Subcutaneous adipose tissue (tissue), 4 donors: ENCODE measurements around the gene IGHMBP2. TPM values are rescaled to one million over a fixed set of nuclear protein-coding genes. Genes with fewer than 3 reads are reported as not detected.

Experiments
- total RNA-seq, 4 donors: library from RNA; depleted of rRNA; stranded (reverse); fragments of >200 nt; gene quantifications; one replicate each; pipeline ENCODE4 v1.1.0, GENCODE V29; 2016
- TF ChIP-seq, protein P1 (sequence below): fragments of 450-650 bp; IDR thresholded peaks from one replicate; pipeline ENCODE4 v1.5.1; 2016; ENCODE audit warnings: low read depth, mild to moderate bottlenecking, control low read depth, antibody characterized with exemption, moderate library complexity

Gene IGHMBP2
- total RNA-seq, 4 donors from 2014 or later: 7.0 to 21.9 (median 11.4) TPM

DNA sequence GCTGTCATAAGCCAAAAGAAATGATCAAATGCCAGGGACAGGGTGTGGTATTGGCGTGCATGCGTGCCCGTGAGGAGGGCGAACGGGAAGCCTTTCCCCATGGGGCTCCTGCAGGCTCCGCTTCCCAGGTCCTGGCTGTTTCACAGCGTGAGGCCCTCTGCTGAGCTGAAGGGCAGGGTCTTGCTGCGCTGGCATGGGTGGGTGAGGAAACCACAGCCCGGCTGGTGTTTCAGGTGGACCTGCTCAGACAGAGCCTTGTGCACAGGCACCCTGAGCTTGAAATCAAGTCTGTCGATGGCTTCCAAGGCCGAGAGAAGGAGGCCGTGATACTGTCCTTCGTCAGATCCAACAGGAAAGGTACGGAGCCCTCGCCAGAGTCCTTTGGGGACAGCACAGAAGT lies 31.4 kb downstream of the IGHMBP2 start:
- TF ChIP-seq, protein P1, sequence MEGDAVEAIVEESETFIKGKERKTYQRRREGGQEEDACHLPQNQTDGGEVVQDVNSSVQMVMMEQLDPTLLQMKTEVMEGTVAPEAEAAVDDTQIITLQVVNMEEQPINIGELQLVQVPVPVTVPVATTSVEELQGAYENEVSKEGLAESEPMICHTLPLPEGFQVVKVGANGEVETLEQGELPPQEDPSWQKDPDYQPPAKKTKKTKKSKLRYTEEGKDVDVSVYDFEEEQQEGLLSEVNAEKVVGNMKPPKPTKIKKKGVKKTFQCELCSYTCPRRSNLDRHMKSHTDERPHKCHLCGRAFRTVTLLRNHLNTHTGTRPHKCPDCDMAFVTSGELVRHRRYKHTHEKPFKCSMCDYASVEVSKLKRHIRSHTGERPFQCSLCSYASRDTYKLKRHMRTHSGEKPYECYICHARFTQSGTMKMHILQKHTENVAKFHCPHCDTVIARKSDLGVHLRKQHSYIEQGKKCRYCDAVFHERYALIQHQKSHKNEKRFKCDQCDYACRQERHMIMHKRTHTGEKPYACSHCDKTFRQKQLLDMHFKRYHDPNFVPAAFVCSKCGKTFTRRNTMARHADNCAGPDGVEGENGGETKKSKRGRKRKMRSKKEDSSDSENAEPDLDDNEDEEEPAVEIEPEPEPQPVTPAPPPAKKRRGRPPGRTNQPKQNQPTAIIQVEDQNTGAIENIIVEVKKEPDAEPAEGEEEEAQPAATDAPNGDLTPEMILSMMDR: no peak

DNA sequence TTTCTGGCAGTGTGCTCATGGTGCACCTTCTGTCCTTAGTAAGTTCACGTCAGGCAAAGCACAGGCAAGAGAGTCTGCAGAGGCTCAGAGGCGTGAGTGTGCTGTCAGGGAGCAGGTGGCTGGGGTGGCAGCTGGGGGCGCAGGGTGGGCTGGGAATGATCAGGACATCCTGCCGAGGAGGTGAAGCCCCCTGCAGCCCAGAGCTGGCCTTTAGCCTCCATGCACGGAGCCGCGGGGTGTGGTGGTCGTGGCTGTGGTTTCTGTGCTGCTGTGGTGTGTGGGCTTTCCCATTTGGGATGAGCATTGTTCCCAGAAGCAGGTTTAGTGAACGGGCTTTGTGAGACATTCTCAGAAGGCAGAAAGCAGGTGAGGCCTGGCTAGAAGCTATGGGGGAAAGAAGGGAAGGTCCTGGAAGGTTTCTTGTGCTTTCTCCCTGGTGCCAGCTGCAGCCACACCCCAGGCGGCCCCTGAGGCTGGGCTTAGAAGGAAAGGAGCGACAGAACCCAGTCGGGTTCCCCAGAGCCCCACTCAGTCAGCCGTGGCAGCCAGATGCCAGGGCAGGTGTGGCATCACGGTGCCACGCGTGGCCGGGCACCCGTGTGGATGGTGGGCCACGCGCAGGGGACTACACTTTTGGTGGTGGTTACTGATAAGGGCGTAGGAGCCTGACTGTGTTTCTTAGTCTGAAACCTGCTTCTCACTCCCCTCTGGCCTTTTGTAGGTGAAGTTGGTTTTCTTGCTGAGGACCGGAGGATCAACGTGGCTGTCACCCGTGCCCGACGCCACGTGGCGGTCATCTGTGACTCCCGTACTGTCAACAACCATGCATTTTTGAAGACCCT lies 32.0 kb downstream of the IGHMBP2 start:
- TF ChIP-seq, protein P1: no peak

DNA sequence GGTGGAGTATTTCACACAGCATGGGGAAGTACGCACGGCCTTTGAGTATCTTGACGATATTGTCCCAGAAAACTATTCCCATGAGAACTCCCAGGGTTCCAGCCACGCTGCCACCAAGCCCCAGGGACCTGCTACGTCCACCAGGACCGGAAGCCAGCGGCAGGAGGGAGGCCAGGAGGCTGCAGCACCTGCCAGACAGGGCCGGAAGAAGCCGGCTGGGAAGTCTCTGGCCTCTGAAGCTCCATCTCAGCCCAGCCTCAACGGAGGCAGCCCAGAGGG lies 32.6 kb downstream of the IGHMBP2 start:
- TF ChIP-seq, protein P1: no peak

DNA sequence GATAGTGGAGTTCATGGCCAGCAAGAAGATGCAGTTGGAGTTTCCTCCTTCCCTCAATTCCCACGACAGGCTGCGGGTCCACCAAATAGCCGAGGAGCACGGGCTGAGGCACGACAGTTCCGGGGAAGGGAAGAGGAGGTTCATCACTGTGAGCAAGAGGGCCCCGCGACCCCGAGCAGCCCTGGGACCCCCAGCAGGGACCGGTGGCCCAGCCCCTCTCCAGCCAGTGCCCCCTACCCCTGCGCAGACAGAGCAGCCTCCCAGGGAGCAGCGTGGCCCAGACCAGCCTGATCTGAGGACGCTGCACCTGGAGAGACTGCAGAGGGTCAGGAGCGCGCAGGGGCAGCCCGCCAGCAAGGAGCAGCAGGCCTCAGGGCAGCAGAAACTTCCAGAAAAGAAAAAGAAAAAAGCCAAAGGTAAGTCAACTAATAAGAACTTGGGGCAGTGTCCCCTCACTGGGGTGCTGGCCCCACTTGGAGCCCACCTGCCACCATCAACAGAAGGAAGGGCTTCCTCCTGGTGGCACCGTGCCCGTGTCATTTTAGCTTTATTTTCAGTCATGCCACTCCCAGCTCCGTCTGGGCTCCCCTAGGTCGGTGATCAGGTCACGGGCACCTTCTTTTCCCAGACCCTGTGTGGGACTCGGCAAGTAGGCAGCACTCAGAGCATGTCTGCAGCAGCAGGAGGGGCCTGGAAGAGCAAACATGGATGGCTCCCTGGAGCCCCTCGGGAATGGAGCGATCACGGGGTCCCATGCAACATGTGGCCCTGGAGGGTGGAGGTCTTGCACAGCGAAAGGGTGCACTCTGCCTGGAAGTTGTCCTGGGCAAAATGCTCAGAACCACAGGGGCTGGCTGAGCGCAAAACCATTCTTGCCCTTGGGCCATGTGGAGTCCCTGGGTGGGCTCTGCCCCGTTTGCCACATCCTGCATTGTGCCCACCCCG lies 33.3 kb downstream of the IGHMBP2 start:
- TF ChIP-seq, protein P1: no peak

DNA sequence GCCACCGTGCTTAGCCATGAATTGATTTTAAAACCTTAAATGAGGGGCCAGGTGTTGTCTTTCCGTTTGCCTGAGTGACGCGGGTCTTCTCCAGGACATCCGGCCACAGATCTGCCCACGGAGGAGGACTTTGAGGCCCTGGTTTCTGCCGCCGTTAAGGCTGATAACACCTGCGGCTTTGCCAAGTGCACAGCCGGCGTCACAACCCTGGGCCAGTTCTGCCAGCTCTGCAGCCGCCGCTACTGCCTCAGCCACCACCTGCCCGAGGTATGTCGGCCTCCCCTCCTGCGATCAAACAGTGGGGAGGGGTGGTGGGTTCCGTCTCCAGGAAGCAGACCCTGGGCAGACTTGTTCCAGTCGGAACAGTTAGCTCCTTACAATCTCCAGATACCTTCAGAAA lies 34.4 kb downstream of the IGHMBP2 start:
- TF ChIP-seq, protein P1: no peak

DNA sequence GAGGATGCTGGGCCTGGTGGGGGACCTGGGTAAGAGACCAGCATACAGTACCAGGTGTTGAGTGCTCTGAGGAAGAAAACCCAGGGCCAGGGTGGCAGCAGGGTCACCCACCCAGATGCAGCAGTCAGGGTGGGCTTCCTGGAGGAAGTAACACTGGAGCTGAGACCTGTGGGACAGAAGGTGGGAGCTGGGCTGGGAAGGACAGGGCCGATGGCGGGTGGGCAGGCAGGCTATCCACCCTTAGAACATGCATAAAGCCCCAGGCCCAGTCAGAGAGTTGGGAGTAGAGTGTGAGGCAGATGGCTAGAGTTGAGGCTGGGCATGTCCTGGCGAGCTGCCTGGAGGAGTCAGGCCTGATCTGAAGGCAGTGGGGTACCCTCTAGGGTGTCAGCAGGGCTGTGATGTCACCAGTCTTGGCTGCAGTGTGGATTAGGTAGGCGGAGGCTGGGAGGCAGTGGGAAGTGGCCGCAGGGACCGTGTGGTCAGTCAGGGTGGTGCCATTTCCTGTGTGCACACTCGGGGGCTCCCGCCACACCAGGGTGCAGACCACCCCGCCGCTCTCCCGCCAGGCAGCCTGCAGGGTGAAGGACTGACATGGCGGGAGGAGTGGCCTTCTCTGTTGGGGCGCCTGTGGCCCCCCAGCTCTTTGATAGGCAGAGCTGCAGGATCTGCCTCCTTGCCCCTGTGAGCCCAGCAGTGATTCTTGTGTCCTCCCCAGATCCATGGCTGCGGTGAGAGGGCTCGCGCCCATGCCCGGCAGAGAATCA lies 35.3 kb downstream of the IGHMBP2 start:
- TF ChIP-seq, protein P1: no peak
